T-helper 1 cell treated with Interleukin-12 subunit alpha and Interleukin-12 subunit beta and Interleukin-4 antibody, amounts not matched to agents 30 μg/mL and 1 μg/mL, for 36 hours (primary cell): ENCODE measurements around the gene CCDC83.
A peak's percentile ranks its signal among the peaks of the same experiment; 100 is the strongest.
"Not testable (repeated sequence)": the region's sequence is repeated elsewhere in the genome, so short reads cannot be mapped to it uniquely, and the experiment has no call there.

Experiments
- H3K27ac Mint-ChIP-seq: one replicate; pipeline ENCODE4 v1.8.0; 2021; ENCODE audit warnings: mild to moderate bottlenecking, mixed read lengths
- H3K27me3 Mint-ChIP-seq: one replicate; pipeline ENCODE4 v1.8.0; 2021; ENCODE audit warnings: low read depth, mixed read lengths
- H3K36me3 Mint-ChIP-seq: one replicate; pipeline ENCODE4 v1.8.0; 2021; ENCODE audit warnings: low read depth, mixed read lengths
- H3K4me1 Mint-ChIP-seq: one replicate; pipeline ENCODE4 v1.8.0; 2021; ENCODE audit warnings: low read depth, mixed read lengths
- H3K4me3 Mint-ChIP-seq: one replicate; pipeline ENCODE4 v1.8.0; 2021; ENCODE audit warnings: mild to moderate bottlenecking, moderate library complexity, mixed read lengths
- H3K9me3 Mint-ChIP-seq: one replicate; pipeline ENCODE4 v1.8.0; 2021; ENCODE audit warnings: mixed read lengths

Gene CCDC83

GRCh38 chr11:85825616-85826015, 29.6 kb upstream of the CCDC83 start:
- Mint-ChIP-seq H3K27me3 (no peaks in the 10 kb centered on the region), H3K27ac (no peak overlapping the region), H3K9me3 (peaks cover 8% of the 10 kb centered on the region), H3K4me1 (peaks cover 63% of the 10 kb centered on the region), H3K4me3 (no peak overlapping the region), H3K36me3 (peaks cover 13% of the 10 kb centered on the region)

GRCh38 chr11:85826116-85826855, 28.9 kb upstream of the CCDC83 start:
- Mint-ChIP-seq H3K36me3 (peaks cover 15% of the 10 kb centered on the region), H3K27ac (peak overlapping the region; percentile 50), H3K9me3 (peaks cover 8% of the 10 kb centered on the region), H3K4me3 (peak overlapping the region; percentile 40), H3K27me3 (no peaks in the 10 kb centered on the region), H3K4me1 (peaks cover 60% of the 10 kb centered on the region)

- Mint-ChIP-seq H3K27ac (peak overlapping the region; percentile 94), H3K36me3 (peaks cover 9% of the 10 kb centered on the region), H3K9me3 (peaks cover 8% of the 10 kb centered on the region), H3K4me1 (peaks cover 45% of the 10 kb centered on the region), H3K4me3 (peak overlapping the region; percentile 70), H3K27me3 (no peaks in the 10 kb centered on the region)
Observed at GRCh38 chr11:85827748-85828639, 27.2 kb upstream of the CCDC83 start.

- Mint-ChIP-seq H3K27ac (peak overlapping the region; percentile 23), H3K4me1 (peaks cover 42% of the 10 kb centered on the region), H3K27me3 (no peaks in the 10 kb centered on the region)
Observed at GRCh38 chr11:85828640-85828978, 26.6 kb upstream of the CCDC83 start.

GRCh38 chr11:85829172-85829571, 26.0 kb upstream of the CCDC83 start:
- peak overlapping the region; percentile 23 for H3K27ac Mint-ChIP-seq
- H3K9me3 Mint-ChIP-seq = peaks cover 8% of the 10 kb centered on the region
- H3K4me3 Mint-ChIP-seq = no peak overlapping the region
- H3K4me1 Mint-ChIP-seq = peaks cover 36% of the 10 kb centered on the region
- no peaks in the 10 kb centered on the region for H3K27me3 Mint-ChIP-seq
- peaks cover 9% of the 10 kb centered on the region for H3K36me3 Mint-ChIP-seq

More at GRCh38 chr11:85828640-85828978, 26.6 kb upstream of the CCDC83 start:
- H3K4me3 Mint-ChIP-seq = no peak overlapping the region
- H3K36me3 Mint-ChIP-seq = peaks cover 9% of the 10 kb centered on the region
- H3K9me3 Mint-ChIP-seq = peaks cover 8% of the 10 kb centered on the region

GRCh38 chr11:85831050-85831449, 24.1 kb upstream of the CCDC83 start:
- no peak overlapping the region for H3K4me3 Mint-ChIP-seq
- H3K36me3 Mint-ChIP-seq = peaks cover 12% of the 10 kb centered on the region
- no peak overlapping the region for H3K27ac Mint-ChIP-seq
- H3K4me1 Mint-ChIP-seq = peaks cover 20% of the 10 kb centered on the region
- H3K27me3 Mint-ChIP-seq = no peaks in the 10 kb centered on the region
- peaks cover 18% of the 10 kb centered on the region for H3K9me3 Mint-ChIP-seq

GRCh38 chr11:85835263-85835662, 19.9 kb upstream of the CCDC83 start:
- Mint-ChIP-seq H3K36me3 (peaks cover 13% of the 10 kb centered on the region), H3K9me3 (peaks cover 12% of the 10 kb centered on the region), H3K27me3 (no peaks in the 10 kb centered on the region), H3K4me3 (no peak overlapping the region), H3K27ac (no peak overlapping the region), H3K4me1 (no peaks in the 10 kb centered on the region)

- Mint-ChIP-seq H3K27ac (no peak overlapping the region), H3K27me3 (no peaks in the 10 kb centered on the region), H3K4me1 (no peaks in the 10 kb centered on the region), H3K9me3 (peaks cover 12% of the 10 kb centered on the region), H3K4me3 (no peak overlapping the region), H3K36me3 (peaks cover 8% of the 10 kb centered on the region)
Observed at GRCh38 chr11:85835729-85836128, 19.5 kb upstream of the CCDC83 start.

GRCh38 chr11:85840932-85841331, 14.3 kb upstream of the CCDC83 start:
- not testable (repeated sequence) for H3K4me1 Mint-ChIP-seq, H3K27me3 Mint-ChIP-seq, H3K36me3 Mint-ChIP-seq, H3K27ac Mint-ChIP-seq, H3K4me3 Mint-ChIP-seq
- peaks cover 13% of the 10 kb centered on the region for H3K9me3 Mint-ChIP-seq

GRCh38 chr11:85843929-85844328, 11.3 kb upstream of the CCDC83 start:
- H3K36me3 Mint-ChIP-seq = peaks cover 7% of the 10 kb centered on the region
- peaks cover 8% of the 10 kb centered on the region for H3K4me1 Mint-ChIP-seq
- H3K27ac Mint-ChIP-seq = no peak overlapping the region
- H3K9me3 Mint-ChIP-seq = peaks cover 21% of the 10 kb centered on the region
- H3K4me3 Mint-ChIP-seq = no peak overlapping the region
- peaks cover 3% of the 10 kb centered on the region for H3K27me3 Mint-ChIP-seq

GRCh38 chr11:85844439-85845123, 10.6 kb upstream of the CCDC83 start:
- peaks cover 3% of the 10 kb centered on the region for H3K27me3 Mint-ChIP-seq
- H3K36me3 Mint-ChIP-seq = peaks cover 7% of the 10 kb centered on the region
- H3K4me1 Mint-ChIP-seq = peaks cover 8% of the 10 kb centered on the region
- no peak overlapping the region for H3K4me3 Mint-ChIP-seq
- H3K9me3 Mint-ChIP-seq = peaks cover 21% of the 10 kb centered on the region
- no peak overlapping the region for H3K27ac Mint-ChIP-seq

GRCh38 chr11:85845124-85845631, 10.0 kb upstream of the CCDC83 start:
- peaks cover 5% of the 10 kb centered on the region for H3K27me3 Mint-ChIP-seq
- H3K4me1 Mint-ChIP-seq = peaks cover 8% of the 10 kb centered on the region
- no peak overlapping the region for H3K4me3 Mint-ChIP-seq
- no peak overlapping the region for H3K27ac Mint-ChIP-seq
- H3K9me3 Mint-ChIP-seq = peaks cover 23% of the 10 kb centered on the region
- peaks cover 9% of the 10 kb centered on the region for H3K36me3 Mint-ChIP-seq

- no peak overlapping the region for H3K4me3 Mint-ChIP-seq
- H3K4me1 Mint-ChIP-seq = peaks cover 8% of the 10 kb centered on the region
- peaks cover 18% of the 10 kb centered on the region for H3K36me3 Mint-ChIP-seq
- H3K9me3 Mint-ChIP-seq = peaks cover 28% of the 10 kb centered on the region
- H3K27ac Mint-ChIP-seq = no peak overlapping the region
- peaks cover 6% of the 10 kb centered on the region for H3K27me3 Mint-ChIP-seq
Observed at GRCh38 chr11:85847436-85847835, 7.7 kb upstream of the CCDC83 start.

GRCh38 chr11:85848006-85848405, 7.2 kb upstream of the CCDC83 start:
- Mint-ChIP-seq H3K27me3 (peaks cover 6% of the 10 kb centered on the region), H3K9me3 (peaks cover 23% of the 10 kb centered on the region), H3K4me3 (no peak overlapping the region), H3K27ac (no peak overlapping the region), H3K4me1 (peaks cover 8% of the 10 kb centered on the region), H3K36me3 (peaks cover 17% of the 10 kb centered on the region)
